Right cardiac atrium (tissue), 5 donors: ENCODE measurements around the gene SMARCA2. TPM values are rescaled to one million over a fixed set of nuclear protein-coding genes. Genes with fewer than 3 reads are reported as not detected.

Experiments used
- ATAC-seq, 2 donors: fragments of 200-7000 bp; cut with Tn5 transposase; one replicate each; pipeline versions ENCODE4 v1.8.0 to v1.9.1; 2020; ENCODE audit warnings: moderate library complexity in 2 of 2, mild to moderate bottlenecking in 1 of 2
- DNase-seq, 3 donors: peaks; one replicate each; pipeline ENCODE4 v3.0.0-alpha.2; 2020
- H3K27ac ChIP-seq: one replicate; pipeline ENCODE4 v1.5.1; 2013; ENCODE audit warnings: mild to moderate bottlenecking, low read length, control low read depth, moderate library complexity
- H3K27me3 ChIP-seq: one replicate; pipeline ENCODE4 v1.6.1; 2013; ENCODE audit not compliant: control insufficient read depth, insufficient read depth
- H3K4me1 ChIP-seq: one replicate; pipeline ENCODE4 v1.6.1; 2013; ENCODE audit warnings: low read length; ENCODE audit not compliant: control insufficient read depth, insufficient read depth
- H3K4me3 ChIP-seq: one replicate; pipeline ENCODE4 v1.5.1; 2013; ENCODE audit warnings: low read length, control low read depth
- H3K9me3 ChIP-seq: one replicate; pipeline ENCODE4 v1.6.1; 2013; ENCODE audit warnings: low read length; ENCODE audit not compliant: control insufficient read depth
- WGBS: extraction: QIAGEN DNeasy Blood & Tissue Kit; methylation state at CpG from one replicate; pipeline ENCODE4 v1.1.7; 2013; 5-methylcytosine and 5-hydroxymethylcytosine counted together
- intact Hi-C, 4 donors: fragments of 100-400 bp; cut with DNase I; formaldehyde crosslinking; loops; one replicate each; pipeline versions ENCODE4 v1.11.0 to v1.14.0; 2022 to 2023
- polyA plus RNA-seq: library from polyadenylated mRNA; stranded (reverse); fragments of 200-250 nt; gene quantifications from one replicate; pipeline ENCODE4 v1.2.3, GENCODE V29; 2013
- total RNA-seq, 4 donors: library from RNA; stranded (reverse); fragmentation: NEBNext Ultra II Directional; extraction: Animal tissue kit (Norgen Biotek cat#: 25700); gene quantifications; one replicate each; pipeline ENCODE4 v1.2.1, GENCODE V29; 2021
- donor health status: healthy with polysubstance abuse.
- donor health status: DM: no; HTN: yes; CAD: no.
- donor health status: DM: no; HTN: no; CAD: no.
- donor health status: DM: no; HTN: yes; CAD: no; lungs with severe emphysema.
- donor health status: DM: yes; HTN: yes; CAD: no.

The SMARCA2 gene
- total and polyA plus RNA-seq, 5 donors, result 49.3 to 133 (median 104) TPM

GRCh38 chr9:2023532-2023931, 8.4 kb downstream of the SMARCA2 start:
- Histone ChIP-seq H3K9me3 (no peaks in the 10 kb centered on the region), H3K27me3 (no peaks in the 10 kb centered on the region), H3K4me3 (peak overlapping the region; percentile 6), H3K4me1 (peaks cover 21% of the 10 kb centered on the region), H3K27ac (peak overlapping the region; percentile 64)
- 43% methylated on average over 5 of the region's 5 CpGs for WGBS
- ATAC-seq (peak in 1 of 2 donors; percentile 32), DNase-seq (no peak)
- intact Hi-C loops, result no loop called here

- intact Hi-C loops, result no loop called here
- peak in 1 of 3 donors; percentile 21 for DNase-seq
- Histone ChIP-seq H3K4me3 (no peak overlapping the region), H3K4me1 (peaks cover 25% of the 10 kb centered on the region), H3K9me3 (no peaks in the 10 kb centered on the region), H3K27me3 (no peaks in the 10 kb centered on the region), H3K27ac (peak overlapping the region; percentile 67)
- WGBS, result 38% methylated on average over 5 of the region's 5 CpGs
- peak; percentile 56 to 61 for ATAC-seq
Measured at GRCh38 chr9:2024888-2025782, 10.0 kb downstream of the SMARCA2 start.

- 57% methylated on average over 9 of the region's 9 CpGs for WGBS
- no peaks in the 10 kb centered on the region for H3K27me3 ChIP-seq
- intact Hi-C loops, result no loop called here
- H3K27ac ChIP-seq, result peak overlapping the region; percentile 74
- peak in 1 of 2 donors; percentile 51 for ATAC-seq
- H3K9me3 ChIP-seq, result no peaks in the 10 kb centered on the region
- no peak for DNase-seq
- H3K4me1 ChIP-seq, result peaks cover 25% of the 10 kb centered on the region
- no peak overlapping the region for H3K4me3 ChIP-seq
Measured at GRCh38 chr9:2026220-2026997, 11.3 kb downstream of the SMARCA2 start.

- Histone ChIP-seq H3K9me3 (no peaks in the 10 kb centered on the region), H3K4me1 (peaks cover 25% of the 10 kb centered on the region), H3K27ac (no peak overlapping the region), H3K27me3 (no peaks in the 10 kb centered on the region), H3K4me3 (no peak overlapping the region)
- WGBS, result 95% methylated on average over 5 of the region's 5 CpGs
- intact Hi-C loops, result no loop called here
- DNase-seq (no peak), ATAC-seq (no peak)
Measured at GRCh38 chr9:2027543-2028160, 12.5 kb downstream of the SMARCA2 start.

GRCh38 chr9:2028888-2029287, 13.7 kb downstream of the SMARCA2 start:
- no peak for ATAC-seq
- peaks cover 18% of the 10 kb centered on the region for H3K4me1 ChIP-seq
- no peak overlapping the region for H3K4me3 ChIP-seq
- no peak overlapping the region for H3K27ac ChIP-seq
- peak in 1 of 3 donors; percentile 28 for DNase-seq
- intact Hi-C loops, result no loop called here
- no peaks in the 10 kb centered on the region for H3K9me3 ChIP-seq
- no peaks in the 10 kb centered on the region for H3K27me3 ChIP-seq
- WGBS, result 85% methylated on average over 7 of the region's 7 CpGs

DNA sequence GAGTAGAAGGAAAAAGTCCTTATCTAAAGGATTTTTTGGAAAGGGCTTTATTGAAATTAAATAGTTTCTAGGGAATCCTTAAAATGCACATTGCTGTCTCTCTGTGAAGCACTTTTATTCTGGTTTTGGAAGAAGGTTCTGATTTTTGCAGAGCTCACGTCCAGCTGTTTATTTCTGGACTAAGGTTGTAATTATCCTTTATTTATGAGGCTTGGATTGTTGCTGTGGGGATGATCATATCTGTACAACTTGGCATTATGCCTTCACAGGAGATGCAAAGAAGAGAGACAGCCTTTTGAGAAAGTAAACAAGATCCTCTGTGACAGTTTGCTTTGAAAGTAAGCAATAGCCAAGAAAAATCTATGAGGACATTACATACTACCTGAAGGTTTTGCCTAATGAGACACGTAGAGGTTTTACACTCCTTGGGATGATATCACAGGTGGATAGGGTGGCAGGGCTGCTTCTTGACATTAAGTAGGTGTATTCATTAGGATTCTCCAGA, 14.6 kb downstream of the SMARCA2 start:
- 53% methylated on average over 2 of the region's 2 CpGs for whole genome bisulfite sequencing
- Histone ChIP-seq H3K27ac (no peak overlapping the region), H3K27me3 (no peaks in the 10 kb centered on the region), H3K9me3 (no peaks in the 10 kb centered on the region), H3K4me3 (no peak overlapping the region), H3K4me1 (peaks cover 15% of the 10 kb centered on the region)
- intact Hi-C loops, result no loop called here
- DNase-seq (no peak), ATAC-seq (no peak)

GRCh38 chr9:2032234-2032633, 17.1 kb downstream of the SMARCA2 start:
- Histone ChIP-seq H3K4me1 (peaks cover 6% of the 10 kb centered on the region), H3K4me3 (no peak overlapping the region), H3K9me3 (no peaks in the 10 kb centered on the region), H3K27ac (no peak overlapping the region), H3K27me3 (no peaks in the 10 kb centered on the region)
- intact Hi-C loops, result no loop called here
- ATAC-seq (no peak), DNase-seq (no peak)
- 53% methylated on average over 5 of the region's 5 CpGs for WGBS

GRCh38 chr9:2036844-2037243, 21.7 kb downstream of the SMARCA2 start:
- Histone ChIP-seq H3K4me1 (peaks cover 1% of the 10 kb centered on the region), H3K27me3 (no peaks in the 10 kb centered on the region), H3K4me3 (no peak overlapping the region), H3K9me3 (no peaks in the 10 kb centered on the region), H3K27ac (no peak overlapping the region)
- intact Hi-C loops, result no loop called here
- WGBS, result 83% methylated on average over 4 of the region's 4 CpGs
- ATAC-seq (no peak), DNase-seq (no peak)

GRCh38 chr9:2039294-2040180, 24.4 kb downstream of the SMARCA2 start:
- peaks cover 1% of the 10 kb centered on the region for H3K4me1 ChIP-seq
- DNase-seq (peak; percentile 25 to 65 (median 61)), ATAC-seq (peak; percentile 47 to 84)
- no peaks in the 10 kb centered on the region for H3K27me3 ChIP-seq
- H3K27ac ChIP-seq, result no peak overlapping the region
- intact Hi-C loops, result no loop called here
- WGBS, result 58% methylated on average over 20 of the region's 20 CpGs
- no peaks in the 10 kb centered on the region for H3K9me3 ChIP-seq
- no peak overlapping the region for H3K4me3 ChIP-seq

DNA sequence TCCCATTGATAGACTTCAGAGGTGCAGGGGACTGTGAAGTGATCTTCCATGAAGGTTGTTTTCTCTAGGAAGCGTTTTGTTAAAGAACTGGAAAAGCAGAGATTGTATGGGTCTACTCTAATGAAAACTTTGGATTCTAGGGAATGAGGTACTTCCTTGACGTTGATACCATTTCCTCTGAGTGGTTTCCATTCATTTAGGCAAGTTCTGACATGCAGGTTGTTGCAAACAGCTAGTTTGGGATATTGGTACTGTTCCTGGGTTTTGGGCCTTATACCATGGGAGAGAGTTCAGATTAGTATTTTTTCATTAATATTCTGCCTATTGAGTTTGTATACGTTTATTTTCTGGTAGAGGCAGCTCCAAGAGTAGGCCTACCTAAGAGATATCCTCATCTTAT, 25.7 kb downstream of the SMARCA2 start:
- 86% methylated on average over 3 of the region's 3 CpGs for WGBS

More for the DNA sequence above, 25.7 kb downstream of the SMARCA2 start:
- no peak for ATAC-seq
- no peak overlapping the region for H3K4me3 ChIP-seq
- H3K27me3 ChIP-seq, result no peaks in the 10 kb centered on the region
- peaks cover 1% of the 10 kb centered on the region for H3K4me1 ChIP-seq
- H3K27ac ChIP-seq, result no peak overlapping the region
- H3K9me3 ChIP-seq, result no peaks in the 10 kb centered on the region
- intact Hi-C loops, result no loop called here
- DNase-seq, result no peak
